Esophagus muscularis mucosa (tissue), 4 donors: ENCODE measurements around the gene CCDC177. TPM values are rescaled to one million over a fixed set of nuclear protein-coding genes. Genes with fewer than 3 reads are reported as not detected.

ENCODE experiments used
- DNase-seq: peaks from one replicate; pipeline ENCODE4 v3.0.0-alpha.2; 2017; ENCODE audit errors: extremely low spot score
- H3K27ac ChIP-seq, 4 donors: fragments of 200-600 bp; sonication (generic); replicated peaks in 1 of 4; 1 replicate in 3 of 4; 2 replicates in 1 of 4; pipeline ENCODE4 v1.5.1; 2016 to 2019; ENCODE audit warnings: mild to moderate bottlenecking in 1 of 4
- H3K27me3 ChIP-seq, 4 donors: fragments of 200-600 bp; sonication (generic); one replicate each; pipeline versions ENCODE4 v1.5.1 to v1.6.0; 2016 to 2019
- H3K36me3 ChIP-seq, 4 donors: fragments of 200-600 bp; sonication (generic); one replicate each; pipeline ENCODE4 v1.5.1; 2016 to 2019
- H3K4me1 ChIP-seq, 4 donors: fragments of 200-600 bp; sonication (generic); one replicate each; pipeline ENCODE4 v1.5.1; 2016 to 2019
- H3K4me3 ChIP-seq, 4 donors: fragments of 200-600 bp; sonication (generic); 1 replicate in 2 of 4; 2 replicates in 2 of 4; pipeline ENCODE4 v1.5.1; 2016 to 2019; ENCODE audit warnings: mild to moderate bottlenecking in 4 of 4, moderate library complexity in 1 of 4
- H3K9me3 ChIP-seq, 4 donors: fragments of 200-600 bp; sonication (generic); 1 replicate in 3 of 4; 2 replicates in 1 of 4; pipeline ENCODE4 v1.5.1; 2016 to 2019
- CTCF ChIP-seq, 3 experiments: fragments of 200-600 bp in 2 of 3; fragments of 450-650 bp in 1 of 3; sonication (generic) in 2 of 3; IDR thresholded peaks; one replicate each; pipeline ENCODE4 v1.5.1; 2017 to 2019; ENCODE audit warnings: antibody characterized with exemption in 3 of 3, mild to moderate bottlenecking in 2 of 3, moderate library complexity in 1 of 3
- EP300 ChIP-seq: sonication (generic); formaldehyde crosslinking; IDR thresholded peaks from one replicate; pipeline ENCODE4 v1.6.1; 2017; ENCODE audit warnings: antibody characterized with exemption
- POLR2A ChIP-seq: fragments of 450-650 bp; IDR thresholded peaks from one replicate; pipeline ENCODE4 v1.6.1; 2017; ENCODE audit warnings: antibody characterized with exemption, moderate library complexity, mild to moderate bottlenecking, low read depth
- POLR2AphosphoS5 ChIP-seq, 2 donors: sonication (generic); formaldehyde crosslinking; IDR thresholded peaks; one replicate each; pipeline ENCODE4 v1.6.1; 2017; ENCODE audit warnings: antibody characterized with exemption in 2 of 2
- WGBS: methylation state at CpG from one replicate; pipeline ENCODE4 v1.1.5; 2018; 5-methylcytosine and 5-hydroxymethylcytosine counted together
- intact Hi-C: fragments of 100-400 bp; cut with DNase I; formaldehyde crosslinking; loops from one replicate; pipeline ENCODE4 v1.15.1; 2023
- total RNA-seq, 4 donors: library from RNA; depleted of rRNA; stranded (reverse); fragments of >200 nt; gene quantifications; one replicate each; pipeline versions ENCODE4 v1.1.0 to v1.2.1, GENCODE V29; 2016

Gene CCDC177
- total RNA-seq, 4 donors from 2014 or later, result not detected

- intact Hi-C loops, result loop anchor here (5.0 kb wide), 2 partner anchors 36 to 156 kb away; partner anchors contain the start of gene SRSF5
- 4% methylated on average over 5 of the region's 105 CpGs for WGBS
- H3K27me3 ChIP-seq, result no peaks in the 10 kb centered on the region
- H3K27ac ChIP-seq, result peak within 1 kb of the TSS; percentile 97 to 100 (median 100)
- TF ChIP-seq POLR2AphosphoS5 (IDR thresholded peaks at IDR 0.05) (peak; percentile 86 to 94), CTCF (IDR thresholded peaks at IDR 0.05) (no peak), EP300 (no peak), POLR2A (peak; percentile 64)
- H3K4me3 ChIP-seq, result peak within 1 kb of the TSS; percentile 83 to 91 (median 91)
- H3K9me3 ChIP-seq, result no peaks in the 10 kb centered on the region
- H3K4me1 ChIP-seq, result peaks cover 46 to 55% (median 48%) of the 10 kb centered on the region in 4 donors
- DNase-seq, result peak; percentile 95
- no peaks in the 10 kb centered on the region for H3K36me3 ChIP-seq
These were observed 36.7 kb upstream of the CCDC177 start, which contains the start of gene SUSD6 for GRCh38 chr14:69611172-69612013. Gene SUSD6 (plus strand): TSS chr14:69611596. CDS start chr14:69658593, 46,997 bp downstream.

DNA sequence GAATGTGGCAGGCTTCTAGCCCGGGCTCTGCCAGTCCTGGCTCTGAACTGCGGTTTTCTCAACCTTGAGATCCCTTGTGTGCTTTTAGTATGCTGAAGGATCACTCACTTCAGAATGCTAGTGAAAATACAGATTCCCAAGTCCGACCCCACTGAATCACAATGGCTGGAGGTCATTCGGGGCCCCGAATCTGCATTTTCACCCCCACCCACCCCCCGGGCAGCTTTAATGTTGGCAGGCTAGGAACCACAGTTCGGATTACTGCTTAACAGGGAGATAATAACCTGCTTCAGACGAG, 36.2 kb upstream of the CCDC177 start:
- no peak for DNase-seq
- H3K27ac ChIP-seq, result peak overlapping the region; percentile 86 to 100 (median 98)
- H3K4me3 ChIP-seq, result peak overlapping the region; percentile 83 to 91 (median 91)
- H3K27me3 ChIP-seq, result no peaks in the 10 kb centered on the region
- H3K4me1 ChIP-seq, result peaks cover 41 to 49% (median 43%) of the 10 kb centered on the region in 4 donors
- 9% methylated on average over 6 of the region's 8 CpGs for WGBS
- intact Hi-C loops, result loop anchor here (5.0 kb wide), 2 partner anchors 36 to 156 kb away; partner anchors contain the start of gene SRSF5
- no peaks in the 10 kb centered on the region for H3K9me3 ChIP-seq
- no peaks in the 10 kb centered on the region for H3K36me3 ChIP-seq
- TF ChIP-seq CTCF (IDR thresholded peaks at IDR 0.05) (no peak), POLR2A (no peak), EP300 (no peak), POLR2AphosphoS5 (IDR thresholded peaks at IDR 0.05) (no peak)

DNA sequence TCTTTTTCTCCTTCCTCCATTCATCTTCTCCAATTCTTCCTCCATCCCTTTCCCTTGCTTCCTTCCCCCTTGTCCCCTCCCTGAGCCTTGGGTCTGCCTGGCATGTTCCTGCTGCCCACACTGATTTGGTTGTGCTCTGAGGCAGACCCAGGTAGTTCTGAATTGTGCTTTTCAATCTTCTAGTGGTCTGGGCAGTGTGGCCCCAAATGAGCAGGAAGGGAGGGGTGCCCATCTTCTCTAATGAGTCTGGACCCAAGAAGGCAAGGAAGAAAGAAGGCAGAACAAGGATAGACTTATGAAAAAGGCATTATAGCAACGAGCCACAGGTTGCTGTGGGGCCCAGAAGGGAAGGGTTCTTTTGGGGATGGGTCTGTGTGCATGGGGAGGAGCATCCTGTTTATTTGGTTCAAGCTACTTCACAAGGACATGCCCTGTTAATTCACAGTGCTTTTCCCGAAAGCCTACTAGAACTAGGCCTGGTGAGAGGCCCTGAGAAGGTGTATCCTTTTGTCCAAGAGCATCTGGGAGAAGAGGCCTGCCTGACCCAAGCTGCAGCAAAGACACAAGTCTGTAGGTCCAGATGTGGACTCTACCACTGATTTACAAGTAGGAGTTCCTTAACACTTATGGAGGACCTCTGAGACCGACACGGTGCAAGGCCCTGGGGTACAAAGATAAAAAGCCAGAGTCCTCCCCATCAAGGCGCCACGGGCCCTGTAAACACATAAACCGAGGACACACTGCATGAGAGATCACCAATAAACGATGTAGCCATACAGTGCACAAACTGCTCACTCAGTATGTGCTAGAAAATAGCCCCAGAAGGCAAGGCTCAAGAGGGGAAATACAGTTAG, 35.6 kb upstream of the CCDC177 start:
- Histone ChIP-seq H3K27me3 (no peaks in the 10 kb centered on the region), H3K4me1 (peaks cover 35 to 43% (median 37%) of the 10 kb centered on the region in 4 donors), H3K36me3 (no peaks in the 10 kb centered on the region), H3K9me3 (no peaks in the 10 kb centered on the region), H3K27ac (peak overlapping the region; percentile 86 to 100 (median 98)), H3K4me3 (peak overlapping the region; percentile 83 to 91 (median 91))
- intact Hi-C loops, result loop anchor here (5.0 kb wide), 2 partner anchors 37 to 157 kb away; partner anchors contain the start of gene SRSF5
- 53% methylated on average over 7 of the region's 8 CpGs for WGBS
- no peak for TF ChIP-seq POLR2AphosphoS5 (IDR thresholded peaks at IDR 0.05)
- TF ChIP-seq POLR2A, result no peak
- DNase-seq, result no peak

DNA sequence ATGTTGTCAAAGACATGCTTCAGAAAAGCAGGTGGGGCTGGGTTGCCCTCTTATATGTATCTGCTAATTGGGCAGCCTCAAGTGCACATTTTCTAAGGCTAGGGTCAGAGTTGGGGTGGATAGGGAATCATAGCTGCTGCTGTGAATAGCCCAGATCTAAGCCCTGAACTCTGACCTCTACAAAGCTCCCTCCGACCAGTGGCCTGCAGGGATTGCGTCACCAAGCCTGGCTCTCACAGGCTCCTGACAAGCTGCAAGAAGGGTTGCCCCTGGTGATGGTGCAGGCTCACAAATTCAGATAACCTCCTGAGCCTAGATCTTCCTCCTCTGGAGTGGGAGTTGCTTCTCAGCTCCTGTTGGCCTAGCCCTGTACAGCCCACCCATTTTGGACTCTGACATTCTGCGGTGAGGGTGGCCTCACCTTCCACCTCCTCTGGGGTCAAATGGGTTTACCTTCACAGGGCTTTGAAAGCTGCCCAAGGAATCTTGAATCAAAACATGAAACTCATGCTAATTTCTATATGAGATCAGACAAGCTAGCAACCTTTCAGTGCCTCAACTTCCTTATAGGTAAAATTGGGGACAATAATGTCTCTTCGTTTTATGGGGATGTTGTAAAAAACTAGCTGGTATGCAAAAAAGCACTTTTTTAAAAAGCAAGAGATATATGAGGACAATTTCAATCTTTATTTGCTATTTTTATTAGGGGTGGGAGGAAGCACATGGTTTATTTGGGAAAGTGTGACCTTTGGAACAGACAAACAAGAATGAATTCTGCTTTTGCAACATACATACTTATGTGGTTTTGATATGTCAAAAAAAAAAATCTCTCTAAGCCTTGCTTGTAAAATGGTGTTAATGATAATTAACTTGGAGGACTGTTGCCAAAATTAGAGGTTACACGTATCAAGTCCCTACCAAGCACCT, 31.9 kb upstream of the CCDC177 start:
- TF ChIP-seq POLR2AphosphoS5 (IDR thresholded peaks at IDR 0.05) (no peak), CTCF (IDR thresholded peaks at IDR 0.05) (no peak), EP300 (no peak), POLR2A (no peak)
- peaks cover 10 to 20% (median 13%) of the 10 kb centered on the region in 4 donors for H3K4me1 ChIP-seq
- H3K36me3 ChIP-seq, result no peaks in the 10 kb centered on the region
- no peaks in the 10 kb centered on the region for H3K27me3 ChIP-seq
- no peak overlapping the region for H3K4me3 ChIP-seq
- no peaks in the 10 kb centered on the region for H3K9me3 ChIP-seq
- WGBS, result 87% methylated on average over 5 of the region's 5 CpGs
- intact Hi-C loops, result no loop called here
- DNase-seq, result no peak
- no peak overlapping the region for H3K27ac ChIP-seq
